CD4-positive, alpha-beta memory T cell (primary cell): ENCODE data around the gene TAF11L5. TPM values are rescaled to one million over a fixed set of nuclear protein-coding genes. Genes with fewer than 3 reads are reported as not detected.
A peak's percentile ranks its signal among the peaks of the same experiment; 100 is the strongest.
"Not testable (repeated sequence)": the region's sequence is repeated elsewhere in the genome, so short reads cannot be mapped to it uniquely, and the experiment has no call there.

ENCODE experiments used
- CTCF ChIA-PET: fragments of 350-600 bp; sonication (Branson Sonifier 250); formaldehyde crosslinking; loops from one replicate; lab custom pipeline; 2021; ENCODE audit warnings: inconsistent platforms; ENCODE audit not compliant: partially characterized antibody; lab: Charles Lee
- POLR2A ChIA-PET: fragments of 350-600 bp; sonication (Branson Sonifier 250); formaldehyde crosslinking; loops from one replicate; lab custom pipeline; 2021; ENCODE audit not compliant: partially characterized antibody; lab: Charles Lee
- DNase-seq, 5 donors: peaks; one replicate each; pipeline versions ENCODE4 v3.0.0 to v3.0.0-alpha.2; 2020 to 2022; ENCODE audit warnings: mixed read lengths in 1 of 5
- H3K27ac ChIP-seq: one replicate; pipeline ENCODE4 v1.7.0; 2013; ENCODE audit warnings: low read depth, low read length
- H3K27me3 ChIP-seq: 2 replicates; pipeline ENCODE4 v1.7.0; 2013; ENCODE audit warnings: mild to moderate bottlenecking, low read length, moderate library complexity; ENCODE audit not compliant: insufficient read depth
- H3K36me3 ChIP-seq: 2 replicates; pipeline ENCODE4 v1.7.0; 2013; ENCODE audit warnings: mild to moderate bottlenecking, low read length, moderate library complexity; ENCODE audit not compliant: insufficient read depth
- H3K4me1 ChIP-seq: 2 replicates; pipeline ENCODE4 v1.7.0; 2013; ENCODE audit warnings: mild to moderate bottlenecking, low read length, moderate library complexity; ENCODE audit not compliant: insufficient read depth
- H3K4me3 ChIP-seq, 2 donors: one replicate each; pipeline ENCODE4 v1.7.0; 2013; ENCODE audit warnings: low read length in 2 of 2, mild to moderate bottlenecking in 1 of 2
- H3K9me3 ChIP-seq, 2 donors: one replicate each; pipeline ENCODE4 v1.7.0; 2013; ENCODE audit warnings: low read length in 2 of 2, control low read depth in 1 of 2; ENCODE audit not compliant: control insufficient read depth in 1 of 2
- H3K27ac Mint-ChIP-seq, 7 donors: one replicate each; pipeline ENCODE4 v1.8.0; 2020 to 2021; ENCODE audit warnings: mixed read lengths in 7 of 7, mild to moderate bottlenecking in 6 of 7, inconsistent platforms in 3 of 7, moderate library complexity in 3 of 7
- H3K27me3 Mint-ChIP-seq, 2 donors: one replicate each; pipeline ENCODE4 v1.8.0; 2020 to 2021; ENCODE audit warnings: mixed read lengths in 2 of 2
- H3K36me3 Mint-ChIP-seq, 2 donors: one replicate each; pipeline ENCODE4 v1.8.0; 2020 to 2021; ENCODE audit warnings: mixed read lengths in 2 of 2, inconsistent platforms in 1 of 2, mild to moderate bottlenecking in 1 of 2
- H3K4me1 Mint-ChIP-seq, 4 donors: one replicate each; pipeline ENCODE4 v1.8.0; 2020 to 2021; ENCODE audit warnings: mixed read lengths in 4 of 4, mild to moderate bottlenecking in 1 of 4
- H3K4me3 Mint-ChIP-seq, 8 donors: one replicate each; pipeline ENCODE4 v1.8.0; 2020 to 2021; ENCODE audit warnings: mixed read lengths in 8 of 8, mild to moderate bottlenecking in 7 of 8, moderate library complexity in 6 of 8, inconsistent platforms in 3 of 8
- H3K9me3 Mint-ChIP-seq, 8 donors: one replicate each; pipeline ENCODE4 v1.8.0; 2020 to 2021; ENCODE audit warnings: mixed read lengths in 8 of 8, mild to moderate bottlenecking in 5 of 8, inconsistent platforms in 3 of 8, moderate library complexity in 1 of 8
- intact Hi-C: fragments of 100-400 bp; cut with micrococcal nuclease; formaldehyde crosslinking; loops from one replicate; pipeline ENCODE4 v1.15.1; 2023
- polyA plus RNA-seq, 2 donors: library from polyadenylated mRNA; unstranded; fragments of 300-500 nt; fragmentation: Illumina TruSeq; gene quantifications; one replicate each; pipeline ENCODE4 v1.2.3, GENCODE V29; 2021
- total RNA-seq, 2 experiments: library from RNA; stranded (reverse); gene quantifications; one replicate each; pipeline ENCODE4 v1.2.3, GENCODE V29; 2021

The TAF11L5 gene
- total and polyA plus RNA-seq, 4 experiments from 2014 or later: not detected

GRCh38 chr5:17491257-17491656 lies 33.8 kb upstream of the TAF11L5 start:
- POLR2A ChIA-PET, intact Hi-C loops, H3K36me3 Mint-ChIP-seq, H3K4me3 Mint-ChIP-seq, H3K36me3 ChIP-seq, DNase-seq, CTCF ChIA-PET, H3K27me3 ChIP-seq, H3K27ac ChIP-seq, H3K9me3 ChIP-seq, H3K4me1 Mint-ChIP-seq, H3K4me1 ChIP-seq, H3K27me3 Mint-ChIP-seq, H3K27ac Mint-ChIP-seq, H3K4me3 ChIP-seq: not testable (repeated sequence)
- H3K9me3 Mint-ChIP-seq: peaks cover 0 to 28% (median 4%) of the 10 kb centered on the region in 8 donors

GRCh38 chr5:17492770-17493169 lies 32.3 kb upstream of the TAF11L5 start:
- H3K4me3 Mint-ChIP-seq: no peak overlapping the region
- ChIA-PET POLR2A (no interaction called here), CTCF (no interaction called here)
- Histone ChIP-seq H3K9me3 (no peaks in the 10 kb centered on the region), H3K4me3 (no peak overlapping the region), H3K36me3 (no peaks in the 10 kb centered on the region), H3K27ac (no peak overlapping the region), H3K27me3 (no peaks in the 10 kb centered on the region), H3K4me1 (no peaks in the 10 kb centered on the region)
- H3K4me1 Mint-ChIP-seq: no peaks in the 10 kb centered on the region
- intact Hi-C loops: no loop called here
- H3K27me3 Mint-ChIP-seq: no peaks in the 10 kb centered on the region
- no peaks in the 10 kb centered on the region for H3K36me3 Mint-ChIP-seq
- H3K9me3 Mint-ChIP-seq: peaks cover 0 to 28% (median 4%) of the 10 kb centered on the region in 8 donors
- H3K27ac Mint-ChIP-seq: no peak overlapping the region
- DNase-seq: no peak

- H3K4me3 Mint-ChIP-seq: no peak overlapping the region
- ChIA-PET CTCF (no interaction called here), POLR2A (no interaction called here)
- intact Hi-C loops: no loop called here
- no peak overlapping the region for H3K4me3 ChIP-seq
- H3K4me1 ChIP-seq: no peaks in the 10 kb centered on the region
- no peaks in the 10 kb centered on the region for H3K36me3 ChIP-seq
- H3K27ac ChIP-seq: no peak overlapping the region
- no peaks in the 10 kb centered on the region for H3K36me3 Mint-ChIP-seq
- H3K27ac Mint-ChIP-seq: no peak overlapping the region
- no peaks in the 10 kb centered on the region for H3K9me3 ChIP-seq
- H3K9me3 Mint-ChIP-seq: peaks cover 0 to 16% (median 4%) of the 10 kb centered on the region in 8 donors
- no peaks in the 10 kb centered on the region for H3K27me3 ChIP-seq
- H3K27me3 Mint-ChIP-seq: no peaks in the 10 kb centered on the region
- DNase-seq: no peak
- H3K4me1 Mint-ChIP-seq: no peaks in the 10 kb centered on the region
Observed at GRCh38 chr5:17497446-17497845, 27.6 kb upstream of the TAF11L5 start.

- intact Hi-C loops, H3K27me3 ChIP-seq, H3K27me3 Mint-ChIP-seq, POLR2A ChIA-PET, CTCF ChIA-PET, H3K27ac ChIP-seq, H3K4me3 ChIP-seq, DNase-seq, H3K4me3 Mint-ChIP-seq, H3K4me1 ChIP-seq, H3K36me3 Mint-ChIP-seq, H3K4me1 Mint-ChIP-seq, H3K9me3 ChIP-seq, H3K36me3 ChIP-seq: not testable (repeated sequence)
- peaks cover 0 to 11% (median 1%) of the 10 kb centered on the region in 8 donors for H3K9me3 Mint-ChIP-seq
- peak within 1 kb of the TSS in 1 of 7 donors; percentile 19 for H3K27ac Mint-ChIP-seq
Observed at GRCh38 chr5:17497931-17498330, 27.1 kb upstream of the TAF11L5 start, which contains the start of gene TAF11L2. TSS of gene TAF11L2 (plus strand) at chr5:17498231.

GRCh38 chr5:17511775-17512325 lies 13.2 kb upstream of the TAF11L5 start:
- Histone ChIP-seq H3K9me3 (no peaks in the 10 kb centered on the region), H3K27me3 (no peaks in the 10 kb centered on the region), H3K27ac (no peak overlapping the region), H3K36me3 (no peaks in the 10 kb centered on the region), H3K4me3 (no peak overlapping the region), H3K4me1 (no peaks in the 10 kb centered on the region)
- ChIA-PET CTCF (no interaction called here), POLR2A (no interaction called here)
- no peaks in the 10 kb centered on the region for H3K27me3 Mint-ChIP-seq
- peaks cover 0 to 8% (median 4%) of the 10 kb centered on the region in 8 donors for H3K9me3 Mint-ChIP-seq
- intact Hi-C loops: no loop called here
- H3K4me1 Mint-ChIP-seq: no peaks in the 10 kb centered on the region
- no peaks in the 10 kb centered on the region for H3K36me3 Mint-ChIP-seq
- H3K4me3 Mint-ChIP-seq: no peak overlapping the region
- H3K27ac Mint-ChIP-seq: no peak overlapping the region
- DNase-seq: no peak

- CTCF ChIA-PET, H3K9me3 ChIP-seq, H3K27me3 ChIP-seq, H3K4me1 Mint-ChIP-seq, intact Hi-C loops, H3K27ac Mint-ChIP-seq, H3K4me3 ChIP-seq, H3K27me3 Mint-ChIP-seq, POLR2A ChIA-PET, H3K9me3 Mint-ChIP-seq, H3K27ac ChIP-seq, H3K36me3 ChIP-seq, H3K4me1 ChIP-seq, H3K36me3 Mint-ChIP-seq, H3K4me3 Mint-ChIP-seq: not testable (repeated sequence)
- DNase-seq: peak in 1 of 5 donors; percentile 8
Observed at GRCh38 chr5:17517526-17517925, 7.5 kb upstream of the TAF11L5 start.

- intact Hi-C loops, H3K36me3 ChIP-seq, H3K4me3 ChIP-seq, H3K4me3 Mint-ChIP-seq, H3K4me1 ChIP-seq, H3K9me3 ChIP-seq, H3K27me3 Mint-ChIP-seq, POLR2A ChIA-PET, H3K36me3 Mint-ChIP-seq, H3K27ac ChIP-seq, H3K27me3 ChIP-seq, CTCF ChIA-PET, H3K9me3 Mint-ChIP-seq, DNase-seq, H3K27ac Mint-ChIP-seq, H3K4me1 Mint-ChIP-seq: not testable (repeated sequence)
Observed at GRCh38 chr5:17518067-17518466, 7.0 kb upstream of the TAF11L5 start, which contains the start of gene TAF11L3. TSS of gene TAF11L3 (plus strand) at chr5:17518367.

- CTCF ChIA-PET, H3K27ac Mint-ChIP-seq, H3K4me3 ChIP-seq, H3K4me3 Mint-ChIP-seq, H3K36me3 ChIP-seq, H3K27me3 Mint-ChIP-seq, intact Hi-C loops, H3K9me3 Mint-ChIP-seq, H3K27me3 ChIP-seq, H3K4me1 ChIP-seq, H3K27ac ChIP-seq, H3K9me3 ChIP-seq, DNase-seq, H3K4me1 Mint-ChIP-seq, H3K36me3 Mint-ChIP-seq, POLR2A ChIA-PET: not testable (repeated sequence)
Observed at GRCh38 chr5:17519508-17519907, 5.5 kb upstream of the TAF11L5 start.
